PC-3 (cell line): ENCODE data around the gene STXBP6. TPM values are rescaled to one million over a fixed set of nuclear protein-coding genes. Genes with fewer than 3 reads are reported as not detected.

Source experiments
- ATAC-seq: fragments of 200-7000 bp; cut with Tn5 transposase; 2 replicates; pipeline ENCODE4 v1.9.1; 2020; ENCODE audit warnings: mild to moderate bottlenecking, moderate library complexity
- BruUV-seq: library from RNA; stranded (reverse); fragments of 400-500 nt; replicated peaks from 2 replicates; lab custom pipeline; 2021; lab: Mats Ljungman, UMichigan
- CTCF ChIA-PET: fragments of 300-600 bp; sonication (Branson Sonifier 250); formaldehyde crosslinking; loops from one replicate; lab custom pipeline; 2022; ENCODE audit warnings: antibody characterized with exemption; lab: Charles Lee
- POLR2A ChIA-PET: fragments of 300-600 bp; sonication (Branson Sonifier 250); formaldehyde crosslinking; loops from one replicate; lab custom pipeline; 2022; ENCODE audit warnings: antibody characterized with exemption; ENCODE audit not compliant: unreplicated experiment; lab: Charles Lee
- DNase-seq: peaks from one replicate; pipeline ENCODE4 v3.0.0-alpha.2; 2015
- H2AFZ ChIP-seq: fragments of 300-600 bp; sonication (generic); 2 replicates; pipeline ENCODE4 v1.6.0; 2016; ENCODE audit warnings: antibody characterized with exemption, low read length
- H3F3A ChIP-seq: fragments of 300-600 bp; sonication (generic); one replicate; pipeline ENCODE4 v1.6.0; 2017; ENCODE audit warnings: antibody characterized with exemption, low read length, control low read depth, mild to moderate bottlenecking; ENCODE audit not compliant: unreplicated experiment
- H3K27ac ChIP-seq: fragments of 300-600 bp; sonication (generic); 2 replicates; pipeline ENCODE4 v1.5.1; 2016; ENCODE audit warnings: mild to moderate bottlenecking, low read length
- H3K27me3 ChIP-seq: fragments of 300-600 bp; sonication (generic); 2 replicates; pipeline ENCODE4 v1.6.1; 2016; ENCODE audit warnings: low read length, mixed read lengths
- H3K36me3 ChIP-seq: fragments of 300-600 bp; sonication (generic); 2 replicates; pipeline ENCODE4 v1.6.1; 2016; ENCODE audit warnings: low read depth, mixed run types, low read length, mixed read lengths
- H3K4me1 ChIP-seq: fragments of 300-600 bp; sonication (generic); 2 replicates; pipeline ENCODE4 v1.5.1; 2016; ENCODE audit warnings: low read length; ENCODE audit not compliant: insufficient read depth
- H3K4me2 ChIP-seq: fragments of 300-600 bp; sonication (generic); 2 replicates; pipeline ENCODE4 v1.6.0; 2016; ENCODE audit warnings: low read length
- H3K4me3 ChIP-seq: fragments of 300-600 bp; sonication (generic); 2 replicates; pipeline ENCODE4 v1.5.1; 2016; ENCODE audit warnings: mild to moderate bottlenecking, low read length, mixed read lengths
- H3K79me2 ChIP-seq: fragments of 300-600 bp; sonication (generic); 2 replicates; pipeline ENCODE4 v1.6.1; 2017; ENCODE audit warnings: low read length, mixed read lengths
- H3K9ac ChIP-seq: fragments of 300-600 bp; sonication (generic); 2 replicates; pipeline ENCODE4 v1.6.0; 2016; ENCODE audit warnings: mild to moderate bottlenecking, low read length
- H3K9me2 ChIP-seq: fragments of 300-600 bp; sonication (generic); replicated peaks from 2 replicates; pipeline ENCODE4 v1.6.1; 2016; ENCODE audit warnings: mixed run types, low read length, mixed read lengths
- H3K9me3 ChIP-seq: fragments of 300-600 bp; sonication (generic); 2 replicates; pipeline ENCODE4 v1.6.1; 2016; ENCODE audit warnings: low read length, mixed read lengths
- H4K20me1 ChIP-seq: fragments of 300-600 bp; sonication (generic); 2 replicates; pipeline ENCODE4 v1.6.1; 2016; ENCODE audit warnings: low read length, mixed read lengths
- EZH2 ChIP-seq: fragments of 300-600 bp; sonication (generic); IDR thresholded peaks from one replicate; pipeline ENCODE4 v1.6.1; 2017; ENCODE audit warnings: antibody characterized with exemption, mild to moderate bottlenecking, low read length; ENCODE audit not compliant: unreplicated experiment
- EZH2phosphoT487 ChIP-seq: fragments of 300-600 bp; sonication (generic); IDR thresholded peaks from 2 replicates; pipeline ENCODE4 v1.6.1; 2018; ENCODE audit warnings: mild to moderate bottlenecking, antibody characterized with exemption, low read length, borderline replicate concordance
- intact Hi-C: fragments of 100-400 bp; cut with micrococcal nuclease; formaldehyde crosslinking; loops from 2 replicates; pipeline ENCODE4 v1.9.0; 2023
- total RNA-seq: library from RNA; depleted of rRNA; stranded (reverse); fragments of >200 nt; gene quantifications from 2 replicates; pipeline ENCODE4 v1.2.3, GENCODE V29; 2014
- TF ChIP-seq, protein P1 (sequence below): fragments of 300-600 bp; sonication (generic); conservative IDR thresholded peaks from 2 replicates; pipeline ENCODE4 v1.5.1; 2017; ENCODE audit warnings: antibody characterized with exemption, low read depth, mild to moderate bottlenecking, low read length

Gene STXBP6
- total RNA-seq, 1 experiment from 2014 or later: 0.40 TPM

DNA sequence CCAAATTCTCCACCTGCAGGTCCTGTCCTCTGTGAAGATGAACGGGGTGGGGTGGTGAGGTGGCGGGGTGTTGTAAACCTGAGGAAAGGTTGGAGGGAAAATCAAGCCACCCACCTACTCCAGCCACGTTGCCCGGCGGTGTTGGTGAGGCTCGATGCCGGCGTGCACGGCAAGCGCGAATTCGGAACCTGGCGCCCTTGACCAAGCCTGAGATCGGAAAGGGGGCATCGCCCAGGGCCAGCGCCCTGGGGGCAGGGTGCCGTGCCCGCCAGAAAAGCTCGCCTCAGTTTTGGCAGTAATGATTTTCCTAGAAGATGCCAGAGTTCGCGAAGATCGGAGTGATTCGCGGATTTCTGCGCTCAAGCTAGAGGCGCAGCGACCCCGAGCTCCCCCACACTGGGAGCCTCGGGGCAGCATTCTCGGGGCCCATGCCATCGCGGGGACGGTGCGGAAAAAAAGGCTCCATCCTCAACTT lies 817 bp downstream of the STXBP6 start:
- ChIA-PET CTCF (no interaction called here), POLR2A (no interaction called here)
- intact Hi-C loops: no loop called here
- Histone ChIP-seq H3F3A (no peaks in the 10 kb centered on the region), H3K79me2 (no peaks in the 10 kb centered on the region), H3K4me3 (peak overlapping the region; percentile 30; the same call in 1 of the 2 replicates), H2AFZ (peak overlapping the region; percentile 34; the same call in 1 of the 2 replicates), H3K27ac (no peak overlapping the region), H3K27me3 (peaks cover 45% of the 10 kb centered on the region), H3K4me2 (no peak overlapping the region; the same call in 1 of the 2 replicates), H3K9ac (no peak overlapping the region), H3K9me3 (no peaks in the 10 kb centered on the region), H3K4me1 (no peaks in the 10 kb centered on the region), H3K36me3 (no peaks in the 10 kb centered on the region), H3K9me2 (no peaks in the 10 kb centered on the region), H4K20me1 (no peaks in the 10 kb centered on the region)
- BruUV-seq: no TSS peak
- no peak for DNase-seq
- TF ChIP-seq EZH2: no peak
- no peak for TF ChIP-seq EZH2phosphoT487
- TF ChIP-seq, protein P1, sequence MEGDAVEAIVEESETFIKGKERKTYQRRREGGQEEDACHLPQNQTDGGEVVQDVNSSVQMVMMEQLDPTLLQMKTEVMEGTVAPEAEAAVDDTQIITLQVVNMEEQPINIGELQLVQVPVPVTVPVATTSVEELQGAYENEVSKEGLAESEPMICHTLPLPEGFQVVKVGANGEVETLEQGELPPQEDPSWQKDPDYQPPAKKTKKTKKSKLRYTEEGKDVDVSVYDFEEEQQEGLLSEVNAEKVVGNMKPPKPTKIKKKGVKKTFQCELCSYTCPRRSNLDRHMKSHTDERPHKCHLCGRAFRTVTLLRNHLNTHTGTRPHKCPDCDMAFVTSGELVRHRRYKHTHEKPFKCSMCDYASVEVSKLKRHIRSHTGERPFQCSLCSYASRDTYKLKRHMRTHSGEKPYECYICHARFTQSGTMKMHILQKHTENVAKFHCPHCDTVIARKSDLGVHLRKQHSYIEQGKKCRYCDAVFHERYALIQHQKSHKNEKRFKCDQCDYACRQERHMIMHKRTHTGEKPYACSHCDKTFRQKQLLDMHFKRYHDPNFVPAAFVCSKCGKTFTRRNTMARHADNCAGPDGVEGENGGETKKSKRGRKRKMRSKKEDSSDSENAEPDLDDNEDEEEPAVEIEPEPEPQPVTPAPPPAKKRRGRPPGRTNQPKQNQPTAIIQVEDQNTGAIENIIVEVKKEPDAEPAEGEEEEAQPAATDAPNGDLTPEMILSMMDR: no peak
- ATAC-seq: no peak

DNA sequence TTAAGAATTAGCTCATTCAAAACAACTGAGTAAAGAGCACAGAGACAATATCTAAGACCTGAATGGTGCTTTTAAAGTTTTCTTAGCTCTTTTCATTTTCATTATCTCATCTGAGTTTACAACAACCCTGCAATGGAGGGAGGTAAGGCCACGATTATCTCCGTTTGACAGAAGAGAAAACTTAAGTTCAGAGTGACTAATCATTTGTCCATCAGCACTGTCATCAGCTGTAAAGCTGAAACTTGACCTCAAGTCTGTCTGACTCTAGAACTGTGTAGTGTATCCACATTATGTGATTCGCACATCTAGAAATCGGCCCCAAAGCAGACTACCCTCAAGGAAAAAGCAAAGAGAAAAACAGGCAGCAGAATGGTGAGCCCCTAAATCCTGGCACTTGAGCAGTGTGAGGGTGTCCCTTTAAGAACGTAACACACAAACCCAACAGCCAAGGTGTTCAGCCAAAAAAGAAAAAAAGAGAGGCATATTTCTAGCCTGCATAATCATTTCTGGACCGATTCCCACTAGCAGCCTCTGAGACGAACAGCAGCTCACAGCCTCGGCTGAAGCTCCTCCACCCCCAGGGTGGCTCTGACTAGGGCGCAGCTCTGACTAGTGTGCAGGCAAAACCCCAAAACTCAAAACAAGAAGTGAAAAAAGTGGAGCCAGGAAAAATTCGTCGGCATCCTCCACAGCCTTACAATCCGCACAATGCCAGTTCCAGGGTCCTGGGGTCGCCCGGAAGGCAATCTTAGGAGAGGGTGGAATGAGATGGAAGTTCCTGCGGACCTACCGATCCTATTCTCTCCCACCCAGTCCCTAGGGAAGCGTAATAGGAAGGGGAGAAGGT lies 1.6 kb downstream of the STXBP6 start:
- H3K36me3 ChIP-seq: no peaks in the 10 kb centered on the region
- H3K27ac ChIP-seq: no peak overlapping the region
- no peaks in the 10 kb centered on the region for H3K79me2 ChIP-seq
- H3K4me1 ChIP-seq: no peaks in the 10 kb centered on the region
- peak; percentile 22 for DNase-seq
- no peaks in the 10 kb centered on the region for H3F3A ChIP-seq
- no peaks in the 10 kb centered on the region for H4K20me1 ChIP-seq
- TF ChIP-seq EZH2phosphoT487 (no peak), EZH2 (no peak)
- TF ChIP-seq, protein P1: no peak
- no peak overlapping the region for H3K4me2 ChIP-seq
- ChIA-PET POLR2A (no interaction called here), CTCF (no interaction called here)
- H3K9ac ChIP-seq: no peak overlapping the region
- ATAC-seq: no peak
- no TSS peak for BruUV-seq
- H3K9me2 ChIP-seq: no peaks in the 10 kb centered on the region
- H2AFZ ChIP-seq: no peak overlapping the region
- no peaks in the 10 kb centered on the region for H3K9me3 ChIP-seq
- peaks cover 45% of the 10 kb centered on the region for H3K27me3 ChIP-seq
- no peak overlapping the region for H3K4me3 ChIP-seq
- intact Hi-C loops: no loop called here
